ENCODE data around the gene UGT8. TPM values are rescaled to one million over a fixed set of nuclear protein-coding genes. Genes with fewer than 3 reads are reported as not detected.

The UGT8 gene
- total RNA-seq, 4 donors from 2014 or later, result 0.73 to 2.6 (median 1.7) TPM

DNA sequence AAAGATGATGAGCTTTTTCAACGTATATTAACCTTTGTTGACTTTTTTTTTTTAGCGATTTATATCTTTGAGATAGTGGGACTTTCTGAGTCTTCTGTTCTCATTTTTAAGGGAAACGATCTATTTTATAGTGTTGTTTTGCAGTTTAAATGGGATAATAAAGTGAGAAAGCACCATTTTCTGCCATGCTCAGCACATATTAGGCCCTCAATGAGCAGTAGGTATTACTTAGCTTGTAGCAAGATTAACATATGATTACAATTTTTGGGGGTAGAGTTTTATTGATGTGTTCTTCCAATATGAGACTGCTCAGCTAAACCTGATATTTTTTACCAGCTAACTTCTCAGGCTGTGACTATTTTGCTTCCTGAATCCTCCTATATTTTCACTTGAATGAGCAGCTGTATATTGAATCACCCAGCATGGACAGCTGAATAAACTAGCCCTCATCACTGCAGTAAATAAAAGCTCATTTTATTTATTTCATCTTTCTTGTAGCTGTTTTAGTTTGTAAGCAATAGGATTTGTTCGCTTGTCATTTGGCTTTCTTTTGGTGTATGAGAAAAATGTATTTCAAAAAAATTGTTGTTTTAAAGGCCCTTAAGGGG is 43.7 kb downstream of the UGT8 start:
- no peak overlapping the region for H3K27ac ChIP-seq
- H3K4me1 ChIP-seq, result no peaks in the 10 kb centered on the region
- no peak for TF ChIP-seq POLR2AphosphoS5 (IDR thresholded peaks at IDR 0.05)
- TF ChIP-seq EP300 (IDR thresholded peaks at IDR 0.05), result no peak
- TF ChIP-seq, protein P1, sequence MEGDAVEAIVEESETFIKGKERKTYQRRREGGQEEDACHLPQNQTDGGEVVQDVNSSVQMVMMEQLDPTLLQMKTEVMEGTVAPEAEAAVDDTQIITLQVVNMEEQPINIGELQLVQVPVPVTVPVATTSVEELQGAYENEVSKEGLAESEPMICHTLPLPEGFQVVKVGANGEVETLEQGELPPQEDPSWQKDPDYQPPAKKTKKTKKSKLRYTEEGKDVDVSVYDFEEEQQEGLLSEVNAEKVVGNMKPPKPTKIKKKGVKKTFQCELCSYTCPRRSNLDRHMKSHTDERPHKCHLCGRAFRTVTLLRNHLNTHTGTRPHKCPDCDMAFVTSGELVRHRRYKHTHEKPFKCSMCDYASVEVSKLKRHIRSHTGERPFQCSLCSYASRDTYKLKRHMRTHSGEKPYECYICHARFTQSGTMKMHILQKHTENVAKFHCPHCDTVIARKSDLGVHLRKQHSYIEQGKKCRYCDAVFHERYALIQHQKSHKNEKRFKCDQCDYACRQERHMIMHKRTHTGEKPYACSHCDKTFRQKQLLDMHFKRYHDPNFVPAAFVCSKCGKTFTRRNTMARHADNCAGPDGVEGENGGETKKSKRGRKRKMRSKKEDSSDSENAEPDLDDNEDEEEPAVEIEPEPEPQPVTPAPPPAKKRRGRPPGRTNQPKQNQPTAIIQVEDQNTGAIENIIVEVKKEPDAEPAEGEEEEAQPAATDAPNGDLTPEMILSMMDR (IDR thresholded peaks at IDR 0.05), result no peak
- TF ChIP-seq POLR2A (IDR thresholded peaks at IDR 0.05), result no peak
- no peaks in the 10 kb centered on the region for H3K27me3 ChIP-seq
- 82% methylated on average over 4 of the region's 4 CpGs for WGBS
- no peak overlapping the region for H3K4me3 ChIP-seq
- no peak for DNase-seq (ENCODE audit: low spot score in 2 of 2)
- H3K36me3 ChIP-seq, result no peaks in the 10 kb centered on the region
- H3K9me3 ChIP-seq, result no peaks in the 10 kb centered on the region

DNA sequence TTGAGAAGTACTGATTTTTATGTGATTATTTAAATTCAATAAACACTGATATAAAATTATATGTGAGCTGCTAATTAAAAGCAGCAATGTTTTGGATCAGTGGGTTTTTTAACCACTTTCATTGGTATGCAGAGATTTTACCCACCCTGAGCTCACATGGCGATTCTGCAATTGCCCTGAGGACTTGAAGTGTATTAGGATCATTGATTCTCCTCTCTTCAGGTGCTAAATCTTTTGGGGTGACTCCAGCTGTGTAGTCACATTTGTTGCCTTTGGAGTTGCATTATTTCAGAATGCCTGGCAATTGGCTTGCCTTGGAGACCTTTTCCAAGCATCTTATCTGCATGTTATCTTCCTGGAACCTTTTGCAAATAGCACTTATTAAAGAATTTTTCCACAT is 51.3 kb downstream of the UGT8 start:
- TF ChIP-seq POLR2A (IDR thresholded peaks at IDR 0.05) (no peak), EP300 (IDR thresholded peaks at IDR 0.05) (no peak), POLR2AphosphoS5 (IDR thresholded peaks at IDR 0.05) (no peak)
- TF ChIP-seq, protein P1 (IDR thresholded peaks at IDR 0.05), result no peak
- WGBS, result 41% methylated on average over 1 of the region's 1 CpG
- no peak overlapping the region for H3K27ac ChIP-seq

DNA sequence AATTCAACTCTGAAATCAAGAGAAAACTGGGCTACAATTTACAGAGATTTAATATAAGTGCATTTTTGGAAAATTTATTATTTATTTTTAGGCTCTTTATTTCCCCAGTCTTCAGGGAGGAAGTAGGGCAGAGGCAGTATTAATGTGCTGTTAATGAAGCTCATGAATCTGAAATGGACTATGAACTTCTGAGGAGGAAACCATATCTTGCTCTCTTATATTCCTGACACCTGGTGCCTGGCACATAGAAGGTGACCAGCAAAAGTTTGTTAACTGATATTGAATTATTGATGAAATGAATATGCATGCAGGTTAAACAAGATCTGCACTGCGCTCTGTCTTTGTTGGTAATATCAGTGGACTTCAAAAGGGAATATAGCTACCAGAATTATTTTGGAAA is 55.1 kb downstream of the UGT8 start:
- TF ChIP-seq POLR2AphosphoS5 (IDR thresholded peaks at IDR 0.05) (no peak), EP300 (IDR thresholded peaks at IDR 0.05) (no peak), POLR2A (IDR thresholded peaks at IDR 0.05) (no peak)
- TF ChIP-seq, protein P1 (IDR thresholded peaks at IDR 0.05), result no peak
- WGBS, result 100% methylated on average over 1 of the region's 1 CpG
- Histone ChIP-seq H3K4me1 (no peaks in the 10 kb centered on the region), H3K27me3 (no peaks in the 10 kb centered on the region), H3K9me3 (no peaks in the 10 kb centered on the region), H3K27ac (no peak overlapping the region), H3K36me3 (no peaks in the 10 kb centered on the region), H3K4me3 (no peak overlapping the region)
- no peak for DNase-seq (ENCODE audit: low spot score in 2 of 2)

More for the DNA sequence above, 51.3 kb downstream of the UGT8 start:
- Histone ChIP-seq H3K36me3 (no peaks in the 10 kb centered on the region), H3K9me3 (no peaks in the 10 kb centered on the region), H3K4me3 (no peak overlapping the region), H3K27me3 (no peaks in the 10 kb centered on the region), H3K4me1 (no peaks in the 10 kb centered on the region)
- no peak for DNase-seq (ENCODE audit: low spot score in 2 of 2)

DNA sequence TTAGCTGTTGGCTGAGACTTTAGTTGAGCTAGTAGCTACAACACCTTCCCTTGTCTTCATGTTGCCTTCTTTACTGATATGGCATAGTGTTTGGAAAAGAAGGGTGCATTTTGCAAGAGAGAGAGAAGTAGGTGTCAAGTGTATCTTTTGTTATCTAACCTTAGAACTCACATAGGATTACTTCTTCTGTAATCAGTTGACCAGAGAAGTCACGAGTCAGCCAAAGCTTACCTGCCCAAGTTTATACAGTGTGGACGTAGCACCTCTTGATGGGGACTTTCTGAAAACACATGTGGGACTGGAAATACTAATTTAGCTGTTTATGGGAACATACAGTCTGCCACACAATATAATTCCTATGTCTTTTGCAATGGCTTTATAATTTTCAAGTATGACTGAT is 56.0 kb downstream of the UGT8 start:
- WGBS, result 67% methylated on average over 2 of the region's 2 CpGs
- H3K36me3 ChIP-seq, result no peaks in the 10 kb centered on the region
- TF ChIP-seq, protein P1 (IDR thresholded peaks at IDR 0.05), result no peak
- TF ChIP-seq POLR2AphosphoS5 (IDR thresholded peaks at IDR 0.05) (no peak), POLR2A (IDR thresholded peaks at IDR 0.05) (no peak), EP300 (IDR thresholded peaks at IDR 0.05) (no peak)
- no peaks in the 10 kb centered on the region for H3K9me3 ChIP-seq
- H3K27me3 ChIP-seq, result no peaks in the 10 kb centered on the region
- no peak overlapping the region for H3K27ac ChIP-seq
- no peak for DNase-seq (ENCODE audit: low spot score in 2 of 2)
- H3K4me1 ChIP-seq, result no peaks in the 10 kb centered on the region
- no peak overlapping the region for H3K4me3 ChIP-seq

DNA sequence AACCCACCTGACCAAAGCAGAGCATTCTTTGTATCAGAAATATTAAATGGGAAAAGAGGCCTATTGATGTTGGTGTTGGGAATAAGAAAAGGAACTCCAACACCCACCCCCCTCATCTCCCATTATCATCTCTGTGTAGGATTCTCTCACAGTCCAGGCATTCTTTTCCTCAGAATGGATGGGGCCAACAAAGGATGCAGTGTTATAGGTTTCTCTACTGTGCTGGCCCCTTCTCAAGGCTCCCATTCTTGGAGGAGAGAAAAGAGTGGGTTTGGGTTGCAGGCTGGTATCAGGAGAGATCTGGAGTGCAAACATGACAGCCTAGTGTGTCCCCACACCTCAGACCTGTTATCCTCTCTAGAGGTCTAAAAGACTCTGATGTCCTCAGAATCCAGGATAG is 59.6 kb downstream of the UGT8 start:
- DNase-seq (ENCODE audit: low spot score in 2 of 2), result no peak
- no peak overlapping the region for H3K27ac ChIP-seq
- H3K4me1 ChIP-seq, result no peaks in the 10 kb centered on the region
- TF ChIP-seq POLR2A (IDR thresholded peaks at IDR 0.05) (no peak), EP300 (IDR thresholded peaks at IDR 0.05) (no peak), POLR2AphosphoS5 (IDR thresholded peaks at IDR 0.05) (no peak)
- no peaks in the 10 kb centered on the region for H3K36me3 ChIP-seq
- H3K4me3 ChIP-seq, result no peak overlapping the region
- no peaks in the 10 kb centered on the region for H3K9me3 ChIP-seq
- H3K27me3 ChIP-seq, result no peaks in the 10 kb centered on the region

DNA sequence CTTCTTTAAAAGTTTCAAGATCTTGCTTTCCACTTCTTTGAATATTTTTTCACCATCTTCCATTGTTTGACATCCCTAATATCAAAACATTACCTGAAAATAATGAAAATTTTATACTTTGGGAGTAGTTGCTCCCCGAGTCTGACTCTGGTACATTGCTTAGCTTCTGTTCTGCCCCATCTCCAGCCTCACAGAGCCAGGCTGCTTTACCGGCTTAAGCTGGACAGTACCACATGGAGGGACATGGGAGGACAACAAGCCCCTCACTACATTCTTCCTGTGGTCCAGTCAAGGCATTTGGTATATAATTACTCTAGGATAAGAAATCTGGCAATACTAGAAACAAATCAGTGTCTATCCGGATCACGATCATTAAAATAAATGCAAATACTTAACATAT is 60.2 kb downstream of the UGT8 start:
- Histone ChIP-seq H3K4me3 (no peak overlapping the region), H3K27ac (no peak overlapping the region), H3K4me1 (no peaks in the 10 kb centered on the region), H3K27me3 (no peaks in the 10 kb centered on the region), H3K9me3 (no peaks in the 10 kb centered on the region), H3K36me3 (no peaks in the 10 kb centered on the region)
- 86% methylated on average over 4 of the region's 4 CpGs for WGBS
- TF ChIP-seq POLR2AphosphoS5 (IDR thresholded peaks at IDR 0.05), result no peak
- TF ChIP-seq, protein P1 (IDR thresholded peaks at IDR 0.05), result no peak
- no peak for TF ChIP-seq EP300 (IDR thresholded peaks at IDR 0.05)
- TF ChIP-seq POLR2A (IDR thresholded peaks at IDR 0.05), result no peak
- no peak for DNase-seq (ENCODE audit: low spot score in 2 of 2)
